Upper lobe of left lung (tissue), 6 donors: Measurements from ENCODE around the gene CMKLR1. TPM values are rescaled to one million over a fixed set of nuclear protein-coding genes. Genes with fewer than 3 reads are reported as not detected.
A peak's percentile ranks its signal among the peaks of the same experiment; 100 is the strongest.

Source experiments
- ATAC-seq, 2 donors: fragments of 200-7000 bp; cut with Tn5 transposase; one replicate each; pipeline ENCODE4 v1.9.1; 2022; ENCODE audit warnings: mild to moderate bottlenecking in 2 of 2, moderate library complexity in 2 of 2; ENCODE audit not compliant: low FRiP score in 2 of 2
- DNase-seq, 2 donors: peaks; one replicate each; pipeline ENCODE4 v3.0.0-alpha.2; 2019 to 2020
- H3K27ac ChIP-seq, 4 donors: fragments of 200-600 bp; sonication (generic); one replicate each; pipeline ENCODE4 v1.5.1; 2016 to 2019
- H3K27me3 ChIP-seq, 4 donors: fragments of 200-600 bp; sonication (generic); one replicate each; pipeline ENCODE4 v1.5.1; 2017 to 2019
- H3K36me3 ChIP-seq, 4 donors: fragments of 200-600 bp; sonication (generic); one replicate each; pipeline ENCODE4 v1.5.1; 2016 to 2019
- H3K4me1 ChIP-seq, 4 donors: fragments of 200-600 bp; sonication (generic); one replicate each; pipeline ENCODE4 v1.5.1; 2018 to 2019
- H3K4me3 ChIP-seq, 4 donors: fragments of 200-600 bp; sonication (generic); one replicate each; pipeline ENCODE4 v1.5.1; 2017 to 2019; ENCODE audit warnings: mild to moderate bottlenecking in 2 of 4, moderate library complexity in 1 of 4
- H3K9me3 ChIP-seq, 4 donors: fragments of 200-600 bp; sonication (generic); one replicate each; pipeline ENCODE4 v1.5.1; 2018 to 2019
- CTCF ChIP-seq, 6 experiments: fragments of 450-650 bp in 4 of 6; fragments of 200-600 bp in 2 of 6; sonication (generic) in 2 of 6; IDR thresholded peaks; one replicate each; pipeline ENCODE4 v1.5.1; 2016 to 2019; ENCODE audit warnings: antibody characterized with exemption in 6 of 6
- EP300 ChIP-seq, 4 donors: sonication (generic); formaldehyde crosslinking; IDR thresholded peaks; one replicate each; pipeline ENCODE4 v1.5.1; 2017; ENCODE audit warnings: antibody characterized with exemption in 4 of 4, control low read depth in 2 of 4
- POLR2A ChIP-seq, 4 donors: fragments of 450-650 bp; IDR thresholded peaks; one replicate each; pipeline ENCODE4 v1.5.1; 2016 to 2017; ENCODE audit warnings: antibody characterized with exemption in 4 of 4, mild to moderate bottlenecking in 2 of 4
- POLR2AphosphoS5 ChIP-seq, 2 donors: sonication (generic); formaldehyde crosslinking; IDR thresholded peaks; one replicate each; pipeline ENCODE4 v1.5.1; 2017; ENCODE audit warnings: antibody characterized with exemption in 2 of 2
- WGBS, 2 donors: methylation state at CpG; one replicate each; pipeline ENCODE4 v1.1.5; 2017 to 2018; 5-methylcytosine and 5-hydroxymethylcytosine counted together
- total RNA-seq, 6 donors: library from RNA; depleted of rRNA in 4 of 6; stranded (reverse); fragments of >200 nt in 4 of 6; gene quantifications; one replicate each; pipeline versions ENCODE4 v1.1.0 to v1.2.1, GENCODE V29; 2016 to 2021
- donor health status: DM: no; HTN: no; CAD: no; lungs with moderate emphysema.
- donor health status: DM: no; HTN: yes; CAD: no; lungs with severe emphysema.

CMKLR1 gene
- total RNA-seq, 6 donors from 2014 or later, result 7.8 to 40.9 (median 19.9) TPM

DNA sequence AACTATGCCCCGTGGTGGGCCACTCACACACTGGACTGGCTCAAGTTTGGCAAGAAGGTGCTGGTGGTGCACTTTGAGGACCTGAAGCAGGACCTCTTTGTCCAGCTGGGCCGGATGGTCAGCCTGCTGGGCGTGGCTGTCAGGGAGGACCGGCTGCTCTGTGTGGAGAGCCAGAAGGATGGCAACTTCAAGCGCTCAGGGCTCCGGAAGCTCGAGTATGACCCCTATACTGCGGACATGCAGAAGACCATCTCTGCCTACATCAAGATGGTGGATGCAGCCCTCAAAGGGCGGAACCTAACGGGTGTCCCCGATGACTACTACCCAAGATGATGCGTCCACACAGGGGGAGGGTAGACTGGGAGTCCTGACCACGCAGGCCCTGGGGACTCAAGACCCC lies 91.1 kb downstream of the CMKLR1 start:
- peak in 1 of 2 donors; percentile 54 for DNase-seq
- 90 to 92% methylated on average over 4 to 13 of the region's 13 CpGs for WGBS, 2 donors
- H3K27me3 ChIP-seq, result no peaks in the 10 kb centered on the region
- ATAC-seq, result no peak
- no peak overlapping the region for H3K4me3 ChIP-seq
- H3K27ac ChIP-seq, result no peak overlapping the region
- H3K36me3 ChIP-seq, result no peaks in the 10 kb centered on the region
- no peaks in the 10 kb centered on the region for H3K9me3 ChIP-seq
- H3K4me1 ChIP-seq, result no peaks in the 10 kb centered on the region
- TF ChIP-seq EP300 (IDR thresholded peaks at IDR 0.05) (no peak), CTCF (IDR thresholded peaks at IDR 0.05) (no peak)

DNA sequence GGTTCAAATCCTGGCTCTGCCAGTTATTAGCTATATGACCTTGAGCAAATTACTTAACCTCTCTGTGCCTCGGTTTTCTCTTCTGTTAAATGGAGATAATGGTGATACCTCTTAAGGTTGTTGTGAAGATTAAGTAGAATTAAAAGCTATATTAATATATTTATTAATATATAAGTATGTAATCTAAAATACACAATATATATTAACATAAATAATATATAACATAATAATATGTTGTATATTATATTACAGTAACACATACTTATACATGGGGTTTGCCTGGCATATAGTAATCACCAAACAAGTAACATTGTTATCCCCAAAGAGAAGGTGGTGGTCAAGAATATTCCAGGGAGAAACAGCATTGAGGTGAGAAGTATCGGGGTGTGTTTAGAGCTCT lies 92.0 kb downstream of the CMKLR1 start:
- no peak for DNase-seq
- Histone ChIP-seq H3K36me3 (no peaks in the 10 kb centered on the region), H3K27ac (no peak overlapping the region), H3K4me3 (no peak overlapping the region), H3K27me3 (no peaks in the 10 kb centered on the region), H3K4me1 (no peaks in the 10 kb centered on the region), H3K9me3 (no peaks in the 10 kb centered on the region)
- whole genome bisulfite sequencing, 2 donors, result 79 to 81% methylated on average over 2 of the region's 2 CpGs
- TF ChIP-seq POLR2A (IDR thresholded peaks at IDR 0.05) (no peak), CTCF (IDR thresholded peaks at IDR 0.05) (no peak), POLR2AphosphoS5 (IDR thresholded peaks at IDR 0.05) (no peak), EP300 (IDR thresholded peaks at IDR 0.05) (no peak)
- ATAC-seq, result no peak

DNA sequence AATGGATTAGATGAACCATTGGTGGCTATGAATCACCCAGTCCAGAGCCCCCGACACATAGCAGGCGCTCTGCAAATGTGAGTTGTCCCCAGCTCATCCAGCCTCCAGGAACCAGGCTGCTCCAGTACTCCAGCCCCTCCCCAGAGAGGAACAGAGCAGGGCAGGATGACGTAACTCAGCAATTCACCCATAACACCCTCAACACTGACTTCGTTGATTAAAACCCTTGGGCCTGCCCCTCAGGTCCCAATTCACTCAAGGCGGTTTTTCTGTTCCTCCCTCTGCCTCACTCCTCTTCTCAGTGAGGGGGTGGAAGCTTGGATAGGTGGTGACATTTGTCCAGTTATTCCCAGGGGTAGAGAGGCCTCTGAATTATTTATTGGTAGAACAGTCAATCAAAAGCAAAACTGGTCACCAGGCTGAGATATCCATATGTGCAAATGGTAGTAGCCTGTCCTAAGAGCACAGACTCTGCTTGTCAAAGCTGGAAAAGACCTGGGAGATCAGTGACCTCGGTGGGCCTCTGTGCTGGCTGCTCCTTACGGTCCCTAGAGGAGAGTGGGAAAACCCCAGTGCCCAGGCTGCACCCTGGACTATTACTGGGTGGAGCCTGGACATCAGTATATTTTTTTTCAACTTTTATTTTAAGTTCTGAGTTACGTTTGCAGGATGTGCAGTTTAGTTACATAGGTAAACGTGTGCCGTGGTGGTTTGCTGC lies 97.0 kb downstream of the CMKLR1 start:
- no peak for ATAC-seq
- no peaks in the 10 kb centered on the region for H3K36me3 ChIP-seq
- H3K27ac ChIP-seq, result no peak overlapping the region
- 67 to 74% methylated on average over 10 of the region's 10 CpGs for WGBS, 2 donors
- H3K4me3 ChIP-seq, result no peak overlapping the region
- peaks cover 0 to 3% (median 0%) of the 10 kb centered on the region in 4 donors for H3K9me3 ChIP-seq
- DNase-seq, result no peak
- H3K4me1 ChIP-seq, result no peaks in the 10 kb centered on the region
- TF ChIP-seq CTCF (IDR thresholded peaks at IDR 0.05) (no peak), POLR2A (IDR thresholded peaks at IDR 0.05) (no peak), POLR2AphosphoS5 (IDR thresholded peaks at IDR 0.05) (no peak), EP300 (IDR thresholded peaks at IDR 0.05) (no peak)
- H3K27me3 ChIP-seq, result no peaks in the 10 kb centered on the region

GRCh38 chr12:108240928-108241327 lies 98.2 kb downstream of the CMKLR1 start:
- 86 to 90% methylated on average over 2 to 4 of the region's 4 CpGs for WGBS, 2 donors
- Histone ChIP-seq H3K27ac (no peak overlapping the region), H3K9me3 (peaks cover 0 to 3% (median 0%) of the 10 kb centered on the region in 4 donors), H3K27me3 (no peaks in the 10 kb centered on the region), H3K36me3 (no peaks in the 10 kb centered on the region), H3K4me1 (no peaks in the 10 kb centered on the region), H3K4me3 (no peak overlapping the region)
- ATAC-seq, result no peak
- DNase-seq, result no peak
- no peak for TF ChIP-seq CTCF (IDR thresholded peaks at IDR 0.05)
- TF ChIP-seq POLR2A (IDR thresholded peaks at IDR 0.05), result no peak
- TF ChIP-seq POLR2AphosphoS5 (IDR thresholded peaks at IDR 0.05), result no peak
- TF ChIP-seq EP300 (IDR thresholded peaks at IDR 0.05), result no peak
